K562 (cell line): Measurements from ENCODE around the gene LRRC26. TPM values are rescaled to one million over a fixed set of nuclear protein-coding genes. Genes with fewer than 3 reads are reported as not detected.
A peak's percentile ranks its signal among the peaks of the same experiment; 100 is the strongest.

ENCODE experiments used
- CREB1 ChIP-seq, 2 experiments: sonication (generic) in 1 of 2; formaldehyde crosslinking in 1 of 2; IDR thresholded peaks; 2 replicates each; pipeline versions ENCODE4 v1.6.1 to v1.8.0; 2012 to 2022; ENCODE audit warnings: inconsistent platforms in 1 of 2, mild to moderate bottlenecking in 1 of 2, missing genetic modification reagents in 1 of 2, moderate library complexity in 1 of 2
- DEAF1 ChIP-seq: fragments of 450-650 bp; formaldehyde crosslinking; IDR thresholded peaks from 2 replicates; pipeline ENCODE4 v1.4.0; 2020; ENCODE audit warnings: mild to moderate bottlenecking, moderate library complexity
- MYNN ChIP-seq, 2 experiments: sonication (generic); formaldehyde crosslinking in 1 of 2; IDR thresholded peaks; 2 replicates each; pipeline versions ENCODE4 v1.5.0 to v1.6.1; 2016 to 2020; ENCODE audit warnings: antibody characterized with exemption in 1 of 2, missing genetic modification reagents in 1 of 2
- PRPF4 ChIP-seq: fragments of 200-400 bp; formaldehyde crosslinking; IDR thresholded peaks from one replicate; pipeline ENCODE4 v1.6.1; 2017; ENCODE audit warnings: low read length, low read depth, mild to moderate bottlenecking; ENCODE audit not compliant: insufficient read depth, poor library complexity, severe bottlenecking
- REST ChIP-seq, 2 experiments: fragments of 450-650 bp; formaldehyde crosslinking in 1 of 2; IDR thresholded peaks; 2 replicates each; pipeline versions ENCODE4 v1.4.0 to v1.6.1; 2014 to 2020; ENCODE audit warnings: mild to moderate bottlenecking in 2 of 2, borderline replicate concordance in 1 of 2, low read depth in 1 of 2
- SMC3 ChIP-seq: conservative IDR thresholded peaks from 2 replicates; pipeline ENCODE4 v1.6.1; 2011; ENCODE audit warnings: low read depth, low read length, improper control_type of control experiment; ENCODE audit not compliant: insufficient read depth
- STAG1 ChIP-seq: sonication (generic); formaldehyde crosslinking; IDR thresholded peaks from 2 replicates; pipeline ENCODE4 v1.5.0; 2020; ENCODE audit warnings: missing genetic modification reagents, borderline replicate concordance
- TFAP4 ChIP-seq: sonication (generic); formaldehyde crosslinking; IDR thresholded peaks from 2 replicates; pipeline ENCODE4 v1.8.0; 2022; ENCODE audit warnings: missing genetic modification reagents, mild to moderate bottlenecking, moderate library complexity, borderline replicate concordance
- ZHX1 ChIP-seq: fragments of 150-350 bp; conservative IDR thresholded peaks from 2 replicates; pipeline ENCODE4 v1.6.1; 2014; ENCODE audit warnings: low read length
- ZNF133 ChIP-seq: fragments of 250-450 bp; sonication (Bioruptor Pico); IDR thresholded peaks from 2 replicates; pipeline ENCODE4 v1.4.0; 2020; ENCODE audit warnings: mild to moderate bottlenecking
- polyA plus RNA-seq, 8 experiments: library from polyadenylated mRNA; depleted of rRNA in 4 of 8; stranded (reverse) in 5 of 8; unstranded in 3 of 8; fragments of >200 nt; fragmentation: Nextera tagmentation in 2 of 8; fragmentation: Illumina TruSeq in 1 of 8; extraction: Ambion mirVana in 2 of 8; extraction: Trizol in 1 of 8; gene quantifications; 2 replicates each; pipeline versions ENCODE4 v1.2.1 to v1.2.3, GENCODE V29; 2011 to 2014; ENCODE audit warnings: inconsistent platforms in 1 of 8, missing spikeins in 1 of 8
- total RNA-seq, 7 experiments: library from RNA; depleted of rRNA in 6 of 7; stranded (reverse); fragments of >200 nt in 6 of 7; fragmentation: Illumina TruSeq in 2 of 7; extraction: Trizol in 2 of 7; gene quantifications; 2 replicates each; pipeline versions ENCODE4 v1.2.1 to v1.2.3, GENCODE V29; 2011 to 2021; ENCODE audit warnings: low replicate concordance in 1 of 7

Gene LRRC26
- total and polyA plus RNA-seq, 9 of the 15 experiments (the other 6 are each of a cell fraction or from before 2014, with no cell fraction given) = not detected

- TF ChIP-seq REST (IDR thresholded peaks at IDR 0.05; ENCODE audit: borderline replicate concordance) (peak; percentile 43; the same call in 1 of the 2 replicates), REST (CRISPR knock-in tag; IDR thresholded peaks at IDR 0.05; ENCODE audit: low read depth) (no peak), SMC3 (no peak), PRPF4 (no peak), MYNN (IDR thresholded peaks at IDR 0.05) (0 out of 2 replicates have a peak, but pooled peaks have one; percentile 42), MYNN (CRISPR knock-in tag; IDR thresholded peaks at IDR 0.05) (no peak), DEAF1 (0 out of 2 replicates have a peak, but pooled peaks have one; percentile 16), ZHX1 (no peak), TFAP4 (CRISPR knock-in tag) (peak; percentile 58; the same call in 1 of the 2 replicates), STAG1 (CRISPR knock-in tag) (0 out of 2 replicates have a peak, but pooled peaks have one; percentile 8), ZNF133 (CRISPR knock-in tag) (no peak), CREB1 (IDR thresholded peaks at IDR 0.05) (no peak), CREB1 (CRISPR knock-in tag; IDR thresholded peaks at IDR 0.05) (peak; percentile 44; the same call in 1 of the 2 replicates)
Measured at GRCh38 chr9:137176302-137177182, 6.7 kb upstream of the LRRC26 start (continued).
